HG03066 (cell line): ENCODE results near the gene FCRL1.

Experiments used
- ATAC-seq: cut with Tn5 transposase; IDR thresholded peaks from one replicate; pipeline ENCODE4 v1.9.1; 2021; ENCODE audit warnings: low read depth; ENCODE audit not compliant: unreplicated experiment

FCRL1 gene

DNA sequence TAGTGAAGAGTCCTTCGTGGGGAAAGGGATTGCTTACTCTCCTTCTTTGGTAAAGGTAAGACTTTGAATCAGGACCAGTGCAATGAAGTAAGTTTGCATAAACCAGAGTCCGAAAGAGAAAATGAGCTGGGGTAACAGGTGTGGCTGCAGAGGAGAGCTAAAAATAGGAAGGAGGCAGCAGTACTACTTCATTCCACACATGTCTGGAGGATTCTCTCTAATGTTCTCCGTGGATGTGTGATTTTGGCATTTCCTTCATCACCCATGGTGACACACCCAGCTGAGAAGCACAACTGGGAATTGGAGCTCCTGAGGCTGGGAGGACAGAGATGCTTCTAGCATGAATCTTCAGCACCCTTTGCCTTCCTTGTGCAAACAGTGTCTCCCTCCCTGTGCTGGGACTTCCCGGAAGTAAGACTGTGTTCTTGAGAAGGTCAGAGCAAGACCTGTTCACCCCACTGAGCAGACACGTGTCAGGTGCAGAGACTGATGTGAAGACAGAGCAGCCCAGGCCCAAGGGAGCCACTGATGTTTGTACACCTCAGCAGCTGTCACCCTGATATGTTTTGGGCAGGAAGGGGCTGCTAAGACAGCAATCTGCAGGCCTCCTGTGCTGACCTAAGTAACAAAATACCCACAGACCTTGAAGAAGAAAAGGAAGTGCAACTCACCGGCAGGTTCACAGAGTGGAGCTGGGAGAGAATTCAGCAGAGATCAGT is 13.3 kb downstream of the FCRL1 start:
- ATAC-seq = peak; percentile 83

- ATAC-seq = no peak
Observed at GRCh38 chr1:157803851-157804250, 16.1 kb downstream of the FCRL1 start.

GRCh38 chr1:157799996-157800395 is 19.9 kb downstream of the FCRL1 start:
- ATAC-seq = no peak

DNA sequence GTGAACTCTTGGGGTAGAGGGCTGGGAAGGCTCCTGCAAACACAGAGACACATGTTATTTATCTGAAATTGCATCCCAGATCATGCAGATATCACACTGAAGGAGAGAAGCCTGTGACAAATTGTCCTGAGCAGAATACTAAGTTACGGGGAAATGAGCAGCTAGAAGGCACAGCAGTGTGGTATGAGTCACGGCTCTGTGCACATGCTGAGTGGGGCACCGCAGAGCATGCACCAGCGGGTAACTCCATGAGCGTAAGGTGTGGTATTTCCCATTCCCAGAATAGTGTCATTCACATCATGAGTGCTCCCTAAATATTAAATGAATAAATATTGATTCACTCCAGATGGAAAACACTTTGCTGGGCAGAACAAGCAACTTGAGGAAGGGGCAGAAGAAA is 21.7 kb downstream of the FCRL1 start:
- ATAC-seq = no peak

GRCh38 chr1:157785248-157785647 is 34.7 kb downstream of the FCRL1 start:
- ATAC-seq = no peak

- ATAC-seq = no peak
Observed at GRCh38 chr1:157784801-157785200, 35.1 kb downstream of the FCRL1 start.

GRCh38 chr1:157782931-157783330 is 37.0 kb downstream of the FCRL1 start:
- ATAC-seq = no peak

- peak; percentile 54 for ATAC-seq
Observed at GRCh38 chr1:157781048-157781447, 38.9 kb downstream of the FCRL1 start.

- peak; percentile 52 for ATAC-seq
Observed at GRCh38 chr1:157776971-157777391, 42.9 kb downstream of the FCRL1 start, which contains the start of gene FCRL2. Gene FCRL2, minus strand, starts transcription at chr1:157777132. Its CDS starts 59 bp downstream, at chr1:157777073.

DNA sequence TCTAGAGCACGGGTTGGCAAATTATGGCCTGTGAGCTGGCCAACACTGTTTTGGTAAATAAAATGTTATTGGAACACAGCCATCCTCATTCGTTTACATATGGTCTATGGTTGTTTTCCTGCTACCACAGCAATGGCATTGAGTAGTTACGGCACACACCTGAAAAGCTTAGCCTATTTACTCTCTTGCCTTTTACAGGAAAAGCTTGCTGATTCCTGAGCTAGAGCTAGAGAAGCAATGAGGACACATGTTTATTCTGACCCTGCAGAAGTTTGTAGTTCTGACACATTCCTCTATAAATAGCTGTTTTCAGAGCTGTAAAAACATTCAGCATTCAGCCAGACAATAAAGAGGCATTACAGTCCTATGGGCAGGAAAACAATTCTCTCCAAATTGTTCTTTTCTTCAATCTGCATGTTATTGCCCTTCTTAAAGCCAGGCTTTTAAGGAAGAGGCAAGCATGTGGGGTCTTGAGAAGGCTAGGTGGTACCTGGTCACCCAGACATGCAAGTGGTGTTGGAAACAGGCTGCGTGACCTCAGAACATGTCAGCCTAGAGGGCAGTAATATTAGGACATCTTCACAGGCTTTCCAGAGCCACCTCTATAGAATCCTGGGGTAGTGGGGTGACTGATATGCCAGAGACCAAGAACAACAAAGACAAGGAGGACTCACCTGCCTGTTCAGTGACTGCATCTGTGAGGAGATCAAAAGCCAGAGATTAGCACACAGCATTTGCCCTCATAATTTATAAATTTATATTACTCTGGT is 44.6 kb downstream of the FCRL1 start:
- no peak for ATAC-seq

- no peak for ATAC-seq
Observed at GRCh38 chr1:157774412-157774811, 45.5 kb downstream of the FCRL1 start.

- peak; percentile 49 for ATAC-seq
Observed at GRCh38 chr1:157773493-157774350, 46.2 kb downstream of the FCRL1 start.

- ATAC-seq = no peak
Observed at GRCh38 chr1:157771661-157772425, 48.1 kb downstream of the FCRL1 start.

- ATAC-seq = no peak
Observed at GRCh38 chr1:157770442-157771043, 49.4 kb downstream of the FCRL1 start.

DNA sequence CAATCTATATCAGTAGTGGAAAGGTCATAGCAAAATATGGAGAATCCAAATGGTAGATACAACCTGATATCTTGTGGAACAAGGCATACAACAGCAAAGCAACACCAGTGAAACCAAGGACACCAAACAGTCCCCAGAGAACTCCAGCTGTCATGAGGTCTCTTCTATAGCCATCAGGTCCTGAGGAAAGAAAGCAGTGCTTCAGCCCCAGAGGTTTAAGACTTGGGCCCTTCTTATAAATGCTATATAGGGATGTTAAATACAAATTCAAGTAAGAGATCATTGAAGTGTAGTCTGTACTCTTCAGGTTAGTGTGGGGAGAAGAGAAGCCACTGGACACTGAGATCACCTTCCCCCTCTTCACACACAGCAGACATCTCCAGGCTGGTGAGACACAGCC is 53.1 kb downstream of the FCRL1 start:
- no peak for ATAC-seq

- no peak for ATAC-seq
Observed at GRCh38 chr1:157758018-157758417, 61.9 kb downstream of the FCRL1 start.

DNA sequence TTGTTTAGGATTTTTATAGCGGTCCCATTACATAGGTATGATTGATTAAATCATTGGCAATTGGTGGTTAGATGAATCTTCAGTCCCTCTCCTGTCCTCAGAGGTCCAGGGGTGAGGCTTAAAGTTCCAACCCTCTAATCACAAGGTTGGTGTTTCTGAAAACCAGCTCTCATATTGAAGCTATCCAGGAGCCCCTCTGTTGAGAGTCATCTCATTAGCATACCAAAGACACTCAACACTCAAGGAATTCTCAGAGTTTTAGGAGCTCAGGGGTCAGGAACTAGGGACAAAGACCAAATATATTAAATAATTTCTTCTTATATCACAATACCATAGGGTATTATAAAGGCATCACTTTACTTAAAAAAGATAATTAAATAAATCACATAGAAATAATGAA is 66.3 kb downstream of the FCRL1 start:
- ATAC-seq = no peak

GRCh38 chr1:157751283-157751682 is 68.6 kb downstream of the FCRL1 start:
- no peak for ATAC-seq

GRCh38 chr1:157748262-157748817 is 71.6 kb downstream of the FCRL1 start:
- no peak for ATAC-seq
